Right hindlimb (tissue), 1 donor: ENCODE data around the gene CDKN1C.

Source experiments
- DNase-seq: peaks from one replicate; pipeline ENCODE4 v3.0.0-alpha.2; 2018

Gene CDKN1C

DNA sequence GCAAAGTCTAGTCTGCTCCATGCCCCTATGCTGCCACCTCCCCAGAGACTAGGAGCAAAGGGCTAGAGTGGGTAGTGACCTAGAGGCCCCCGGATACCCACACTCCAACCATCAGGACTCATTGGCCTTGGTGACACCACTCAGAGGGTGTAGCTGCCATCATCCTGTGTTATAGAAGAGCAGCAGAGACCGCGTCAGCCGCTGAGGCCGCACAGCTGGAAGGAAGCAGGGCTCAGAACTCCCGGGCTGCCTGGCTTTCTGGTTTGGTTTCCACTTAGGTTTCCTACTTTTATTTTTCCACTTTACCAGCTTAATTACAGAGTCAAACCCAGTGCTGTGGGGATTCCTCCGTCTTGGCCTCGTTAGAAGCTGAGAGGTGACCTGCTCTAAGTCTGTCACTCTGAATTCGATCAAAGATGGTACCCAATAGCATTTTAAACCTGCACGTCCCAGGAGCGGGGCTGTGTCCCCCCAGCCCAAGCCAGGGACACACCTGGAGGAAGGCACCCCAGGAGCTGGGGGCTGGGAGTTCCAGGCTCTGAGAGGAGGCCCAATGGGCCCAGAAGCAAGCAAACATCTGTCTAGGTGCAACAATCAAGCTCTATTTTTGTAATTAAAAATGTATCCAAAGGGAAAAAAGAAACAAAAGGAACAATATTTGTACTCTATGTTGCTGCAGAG is 2.1 kb upstream of the CDKN1C start:
- DNase-seq, result no peak

DNA sequence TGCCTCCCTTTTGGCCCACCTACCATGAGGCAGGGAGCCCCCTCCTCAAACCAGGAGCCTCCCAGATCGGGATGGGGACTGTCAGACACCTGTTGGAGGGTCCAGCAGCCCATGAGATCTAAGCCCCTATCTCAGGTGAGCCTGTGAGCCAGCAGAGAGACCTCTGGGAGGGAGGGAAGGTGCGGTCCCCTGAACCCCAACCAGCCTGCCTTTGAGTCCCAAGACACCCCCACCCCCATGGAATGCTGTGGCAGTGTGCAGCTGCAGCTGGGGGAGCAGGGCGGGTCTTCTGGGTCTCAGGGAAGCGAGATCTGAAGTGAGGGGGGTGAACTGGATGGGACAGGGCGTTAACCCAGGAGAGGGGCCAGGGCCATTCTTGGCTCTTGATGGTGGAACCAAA is 1.4 kb upstream of the CDKN1C start:
- DNase-seq, result no peak

DNA sequence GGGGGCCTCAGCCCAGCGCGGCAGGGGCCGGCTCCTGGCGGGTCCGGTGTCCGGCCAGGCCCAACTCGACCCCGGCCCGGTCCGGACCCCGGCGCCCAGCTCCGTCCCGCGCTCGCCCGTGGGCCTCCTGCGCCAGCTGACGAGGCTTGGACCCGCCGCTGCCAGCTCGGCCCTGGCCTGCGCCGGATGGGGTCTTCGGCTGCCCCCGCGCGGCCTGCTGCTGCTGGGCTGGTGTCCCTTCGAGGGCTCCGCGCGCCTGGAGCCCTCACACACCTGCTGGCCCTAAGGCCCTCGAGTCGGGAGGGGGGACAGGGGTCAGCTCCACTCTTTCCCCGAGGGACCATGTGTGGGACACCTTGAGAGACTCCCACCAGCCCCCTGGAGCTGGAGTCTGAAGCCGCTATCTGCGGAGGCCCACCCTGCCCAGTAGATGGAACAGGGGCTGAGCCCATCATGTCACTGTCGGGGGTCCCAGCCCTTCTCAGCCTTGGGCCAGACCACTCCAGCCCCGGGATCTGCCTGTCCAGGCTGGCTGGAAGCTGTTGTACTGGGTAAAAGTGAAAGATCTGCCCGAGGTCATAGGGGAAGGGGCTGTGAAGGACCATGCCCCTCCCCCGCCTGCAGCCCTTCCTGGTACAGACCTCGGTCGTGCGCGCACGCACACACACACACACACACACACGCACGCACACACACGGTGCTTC is 768 bp upstream of the CDKN1C start:
- DNase-seq, result peak; percentile 83

- DNase-seq, result peak; percentile 72
Observed at GRCh38 chr11:2885017-2885677, 428 bp downstream of the CDKN1C start.

- DNase-seq, result peak; percentile 70
Observed at GRCh38 chr11:2883979-2884815, 1.4 kb downstream of the CDKN1C start.

- no peak for DNase-seq
Observed at GRCh38 chr11:2883640-2883978, 2.0 kb downstream of the CDKN1C start.

DNA sequence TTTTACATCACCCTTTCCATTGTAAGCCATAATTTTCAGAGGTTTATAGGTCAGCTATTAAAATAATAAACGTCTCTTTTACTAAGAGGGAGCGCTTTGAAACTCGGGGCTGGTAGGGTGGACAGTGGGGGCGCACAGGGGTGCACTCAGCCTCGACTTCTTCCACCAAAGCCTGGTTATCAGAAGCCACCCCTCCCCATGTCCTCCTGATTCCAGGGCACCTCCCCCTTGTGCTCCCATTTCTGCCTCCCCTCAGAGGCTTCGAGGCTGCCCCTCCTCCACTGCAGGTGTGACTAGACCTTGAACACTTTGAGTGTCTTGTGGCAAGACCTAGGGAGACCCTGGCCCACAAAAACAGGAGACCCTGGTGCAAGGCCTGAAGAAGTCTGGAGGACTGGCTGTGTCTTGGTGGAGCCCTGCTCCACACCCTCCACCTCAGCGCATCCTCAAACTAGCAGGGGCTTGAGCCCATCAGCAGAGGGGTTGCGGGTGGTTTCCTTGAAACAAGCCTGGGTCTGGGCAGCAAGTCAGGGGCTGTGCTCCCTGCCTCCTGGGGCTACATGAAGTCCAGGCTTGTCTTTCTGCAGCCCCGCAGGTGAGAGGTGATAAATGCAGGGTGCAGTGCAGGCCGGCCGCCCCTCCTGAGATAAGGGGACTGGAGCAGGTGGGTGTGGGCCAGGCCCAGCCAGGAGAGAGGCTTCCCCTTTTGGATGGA is 3.0 kb downstream of the CDKN1C start:
- DNase-seq, result no peak

DNA sequence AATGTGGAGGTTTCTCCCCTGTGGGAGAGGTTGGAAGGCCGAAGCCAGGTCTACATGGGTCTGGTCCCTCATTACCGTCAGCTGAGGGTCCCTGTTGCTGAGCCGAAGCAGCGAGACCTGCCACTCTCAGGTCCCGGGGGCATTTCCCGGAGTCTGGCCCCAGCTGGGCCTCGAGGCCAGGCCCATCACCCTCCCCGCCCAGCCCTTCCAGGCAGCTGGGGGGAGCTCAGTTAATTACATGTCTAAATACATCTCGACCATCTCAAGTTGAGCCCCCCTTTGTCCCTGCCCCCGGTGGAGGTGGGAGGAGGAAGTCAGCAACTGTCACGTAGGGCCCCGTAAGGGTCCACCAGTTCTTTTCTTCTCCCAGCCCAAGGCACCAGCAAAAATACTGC is 3.6 kb downstream of the CDKN1C start:
- no peak for DNase-seq

GRCh38 chr11:2881076-2881980 is 4.2 kb downstream of the CDKN1C start:
- DNase-seq, result no peak

DNA sequence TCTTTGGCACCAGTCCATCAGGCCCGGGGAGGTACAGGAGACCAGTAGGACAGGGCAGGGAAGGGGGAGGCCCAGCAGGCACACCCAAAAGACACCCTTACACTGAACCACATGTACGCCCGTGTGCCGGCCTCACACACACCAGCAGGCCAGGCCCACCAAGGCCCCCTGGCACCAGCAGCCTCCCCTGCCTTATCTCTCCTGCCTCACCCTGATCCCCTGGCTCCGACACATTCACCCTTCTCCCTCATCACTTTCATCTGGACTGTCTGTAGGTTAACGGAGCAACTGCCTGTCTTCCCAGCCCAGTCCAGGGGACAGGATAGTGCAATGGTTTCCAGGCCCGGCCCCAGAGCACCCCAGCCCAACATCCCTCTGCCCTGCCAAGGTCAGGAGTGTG is 4.9 kb downstream of the CDKN1C start:
- no peak for DNase-seq

DNA sequence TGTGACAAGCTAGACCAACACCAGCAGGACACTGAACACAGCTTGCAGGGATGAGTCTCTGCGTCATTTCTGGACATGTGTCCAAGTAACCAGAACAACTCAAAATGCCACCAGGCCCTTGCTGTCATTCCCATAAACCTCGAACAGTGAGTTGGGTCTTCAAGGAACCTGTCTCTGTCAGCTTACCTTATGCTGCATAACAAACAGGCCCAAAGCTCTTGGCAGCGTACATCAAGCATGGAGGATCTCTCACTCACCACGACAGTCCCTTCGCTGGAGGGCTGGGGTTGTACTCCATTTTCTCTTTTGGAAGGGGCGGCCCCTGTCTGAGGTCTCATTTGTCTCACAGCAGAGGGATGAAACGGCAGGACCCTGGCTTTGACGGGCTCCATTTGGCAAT is 6.8 kb downstream of the CDKN1C start:
- no peak for DNase-seq

DNA sequence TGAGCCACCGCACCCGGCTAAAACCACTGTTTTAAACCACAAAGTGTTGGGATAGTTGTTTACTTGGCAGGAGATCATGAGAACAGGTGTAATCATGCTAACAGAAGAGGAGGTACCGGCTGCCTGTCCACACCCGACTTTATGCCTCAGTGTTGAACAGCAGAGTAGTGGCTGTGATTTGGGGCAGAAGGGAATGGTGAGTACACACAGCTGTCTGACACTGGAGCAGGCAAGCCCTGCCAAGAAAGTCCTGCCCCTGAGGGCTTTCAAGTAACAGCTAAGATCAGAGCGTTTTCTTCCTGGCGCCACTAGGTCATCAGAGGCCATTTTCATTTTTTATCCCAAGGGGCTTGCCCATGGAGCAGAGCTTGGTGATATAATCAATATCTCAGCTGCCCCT is 8.1 kb downstream of the CDKN1C start:
- no peak for DNase-seq

DNA sequence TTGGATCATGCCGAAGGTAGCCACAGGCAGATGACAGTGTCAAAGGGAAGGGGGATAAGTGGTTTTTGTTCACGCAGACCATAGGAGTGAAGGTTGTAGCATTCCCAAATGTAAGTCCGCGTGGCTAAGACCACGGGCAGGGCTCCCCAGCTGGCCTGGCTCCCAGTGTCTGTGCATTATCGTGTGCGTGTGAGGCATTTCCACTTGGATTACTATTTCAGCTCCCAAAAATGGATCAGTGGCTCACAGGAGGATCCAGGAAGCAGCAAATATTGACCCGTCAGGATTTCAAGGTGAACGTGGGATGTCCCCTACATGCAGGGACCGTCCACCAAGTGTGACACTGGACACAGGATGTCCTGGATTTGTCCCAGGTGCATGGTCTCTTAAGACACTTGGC is 10.6 kb downstream of the CDKN1C start:
- DNase-seq, result no peak

GRCh38 chr11:2870969-2871680 is 14.4 kb downstream of the CDKN1C start:
- no peak for DNase-seq

DNA sequence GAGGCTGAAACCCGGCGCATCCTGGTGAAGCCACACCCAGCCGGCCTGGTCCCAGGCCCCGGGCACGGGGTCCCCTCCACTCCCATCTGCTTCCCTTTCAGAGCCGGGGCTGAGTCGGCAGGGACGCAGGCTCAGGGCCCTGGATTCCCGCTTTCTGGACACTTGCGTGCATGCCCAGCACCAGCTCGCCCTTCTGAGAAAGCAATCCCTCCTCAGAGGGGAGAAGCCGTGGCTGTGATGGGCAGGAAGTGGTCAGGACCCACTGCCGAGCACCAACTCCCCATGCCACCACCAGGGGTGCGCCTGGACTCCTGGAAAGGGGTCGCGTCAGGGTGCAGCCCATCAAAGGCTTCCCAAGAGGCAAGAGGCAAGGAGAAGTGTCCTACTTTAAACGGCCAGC is 15.1 kb downstream of the CDKN1C start:
- no peak for DNase-seq

GRCh38 chr11:2869561-2870427 is 15.8 kb downstream of the CDKN1C start:
- DNase-seq, result no peak

DNA sequence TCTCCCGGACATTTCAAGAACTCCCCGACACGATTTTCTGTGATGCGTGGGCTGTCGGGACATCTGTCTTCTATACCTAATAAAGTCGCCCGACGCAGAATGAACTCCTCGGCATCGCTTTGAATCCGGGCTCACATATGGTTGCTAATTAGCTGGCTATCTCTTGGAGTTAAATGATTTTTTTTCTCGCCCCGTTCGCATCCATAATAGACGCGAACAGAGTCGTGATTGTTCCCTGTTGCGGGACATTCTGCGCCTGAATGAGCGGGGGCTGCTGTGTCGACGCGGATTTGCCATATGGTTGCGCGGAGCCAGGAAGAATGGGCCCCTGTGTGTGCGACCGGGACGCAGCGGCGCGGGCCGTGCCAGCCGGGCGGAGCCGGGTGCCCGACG is 16.4 kb downstream of the CDKN1C start:
- DNase-seq, result no peak

DNA sequence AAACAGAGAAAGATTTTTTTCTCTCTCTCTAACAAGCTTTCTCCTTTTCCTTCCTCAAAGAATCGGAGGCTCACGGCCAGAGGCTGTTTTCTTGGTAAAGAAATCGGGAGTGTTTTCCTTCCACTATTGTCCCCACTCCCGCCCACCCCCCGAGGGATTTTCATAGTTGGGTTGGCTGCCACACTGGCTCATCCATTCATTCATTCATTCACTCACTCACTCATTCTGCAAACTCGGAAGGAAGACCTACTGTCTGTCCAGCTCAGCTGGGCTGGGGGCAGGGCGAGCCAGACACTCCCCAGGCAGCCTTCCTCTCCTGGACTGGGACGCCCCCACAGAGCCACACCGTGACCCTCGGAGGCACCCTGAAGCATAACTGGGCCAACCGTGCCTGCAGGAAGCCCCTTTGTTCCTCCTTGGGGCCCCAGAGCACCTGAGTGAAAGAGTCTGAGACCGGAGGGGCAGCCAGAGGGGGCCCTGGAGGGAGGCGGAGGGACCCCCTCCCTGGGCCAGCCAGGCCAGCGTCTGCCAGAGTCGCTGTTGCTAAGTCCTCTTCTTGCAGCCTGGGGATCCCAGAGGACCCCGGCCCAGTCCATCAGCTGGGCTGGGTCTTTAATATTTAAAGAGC is 17.0 kb downstream of the CDKN1C start:
- no peak for DNase-seq

- no peak for DNase-seq
Observed at GRCh38 chr11:2867722-2868505, 17.7 kb downstream of the CDKN1C start.
